Panc1 (cell line): ENCODE measurements around the gene RASGRP2. TPM values are rescaled to one million over a fixed set of nuclear protein-coding genes. Genes with fewer than 3 reads are reported as not detected.

Experiments used
- ATAC-seq: fragments of 200-7000 bp; cut with Tn5 transposase; 2 replicates; pipeline ENCODE4 v1.9.1; 2020; ENCODE audit warnings: mild to moderate bottlenecking, moderate library complexity
- BruUV-seq: library from RNA; stranded (reverse); fragments of 400-500 nt; replicated peaks from 2 replicates; lab custom pipeline; 2021; lab: Mats Ljungman, UMichigan
- CTCF ChIA-PET: fragments of 300-600 bp; sonication (Branson Sonifier 250); formaldehyde crosslinking; loops from one replicate; lab custom pipeline; 2022; ENCODE audit warnings: antibody characterized with exemption; lab: Charles Lee
- POLR2A ChIA-PET: fragments of 300-600 bp; sonication (Branson Sonifier 250); formaldehyde crosslinking; loops from one replicate; lab custom pipeline; 2022; ENCODE audit warnings: antibody characterized with exemption; lab: Charles Lee
- DNase-seq: peaks from one replicate; pipeline ENCODE4 v3.0.0-alpha.2; 2010; ENCODE audit warnings: low read depth, low spot score
- H3K27ac ChIP-seq: 2 replicates; pipeline ENCODE4 v1.5.1; 2011; ENCODE audit warnings: mild to moderate bottlenecking, low read length, inconsistent platforms
- H3K27me3 ChIP-seq: fragments of 200-500 bp; sonication (Bioruptor generic); 2 replicates; pipeline ENCODE4 v1.6.0; 2014; ENCODE audit warnings: low read length, inconsistent platforms; ENCODE audit not compliant: control insufficient read depth, insufficient read depth
- H3K36me3 ChIP-seq: fragments of 200-500 bp; sonication (Bioruptor generic); 2 replicates; pipeline ENCODE4 v1.5.1; 2014; ENCODE audit warnings: inconsistent platforms, mild to moderate bottlenecking, low read length, moderate library complexity; ENCODE audit not compliant: control insufficient read depth, insufficient read depth
- H3K4me1 ChIP-seq: 2 replicates; pipeline ENCODE4 v1.5.1; 2011; ENCODE audit warnings: inconsistent platforms, mild to moderate bottlenecking, low read length, moderate library complexity; ENCODE audit not compliant: control insufficient read depth, insufficient read depth
- H3K4me3 ChIP-seq, 2 experiments: 2 replicates each; pipeline ENCODE4 v1.5.1; 2011 to 2012; ENCODE audit warnings: low read depth in 2 of 2, low read length in 2 of 2, mild to moderate bottlenecking in 2 of 2, inconsistent platforms in 1 of 2, moderate library complexity in 1 of 2
- H3K9me3 ChIP-seq: fragments of 200-500 bp; sonication (Bioruptor generic); 2 replicates; pipeline ENCODE4 v1.5.1; 2014; ENCODE audit warnings: low read depth, mild to moderate bottlenecking, inconsistent platforms, low read length, moderate library complexity; ENCODE audit not compliant: control insufficient read depth, insufficient read depth
- CTCF ChIP-seq: fragments of 450-650 bp; IDR thresholded peaks from 2 replicates; pipeline ENCODE4 v1.5.1; 2017; ENCODE audit warnings: mild to moderate bottlenecking
- POLR2AphosphoS5 ChIP-seq: IDR thresholded peaks from 2 replicates; pipeline ENCODE4 v1.6.1; 2012; ENCODE audit warnings: mild to moderate bottlenecking, low read depth, low read length, moderate library complexity
- REST ChIP-seq, 2 experiments: IDR thresholded peaks; 2 replicates each; pipeline ENCODE4 v1.6.1; 2011 to 2012; ENCODE audit warnings: low read depth in 2 of 2, control low read depth in 1 of 2, low read length in 1 of 2, mild to moderate bottlenecking in 1 of 2, moderate library complexity in 1 of 2; ENCODE audit not compliant: insufficient read depth in 1 of 2
- SIN3A ChIP-seq: IDR thresholded peaks from 2 replicates; pipeline ENCODE4 v1.6.1; 2012; ENCODE audit warnings: low read depth, mild to moderate bottlenecking, low read length, moderate library complexity, borderline replicate concordance; ENCODE audit not compliant: insufficient read depth
- TCF7L2 ChIP-seq: IDR thresholded peaks from 2 replicates; pipeline ENCODE4 v1.6.1; 2011; ENCODE audit warnings: mild to moderate bottlenecking, low read depth, low read length, inconsistent platforms
- in situ Hi-C: cut with HindIII; loops from 2 replicates; pipeline ENCODE4 v1.10.0; 2016; ENCODE audit warnings: low sequenced_read_pairs, low pct_unique_long_range_greater_than_20kb
- intact Hi-C: fragments of 100-400 bp; cut with micrococcal nuclease; formaldehyde crosslinking; loops from one replicate; pipeline ENCODE4 v1.10.0; 2022; ENCODE audit not compliant: unreplicated experiment
- total RNA-seq: library from RNA; stranded (reverse); gene quantifications from one replicate; pipeline ENCODE4 v1.2.1, GENCODE V29; 2021; ENCODE audit not compliant: unreplicated experiment

Gene RASGRP2
- total RNA-seq, 1 experiment from 2014 or later, result 3.7 TPM

DNA sequence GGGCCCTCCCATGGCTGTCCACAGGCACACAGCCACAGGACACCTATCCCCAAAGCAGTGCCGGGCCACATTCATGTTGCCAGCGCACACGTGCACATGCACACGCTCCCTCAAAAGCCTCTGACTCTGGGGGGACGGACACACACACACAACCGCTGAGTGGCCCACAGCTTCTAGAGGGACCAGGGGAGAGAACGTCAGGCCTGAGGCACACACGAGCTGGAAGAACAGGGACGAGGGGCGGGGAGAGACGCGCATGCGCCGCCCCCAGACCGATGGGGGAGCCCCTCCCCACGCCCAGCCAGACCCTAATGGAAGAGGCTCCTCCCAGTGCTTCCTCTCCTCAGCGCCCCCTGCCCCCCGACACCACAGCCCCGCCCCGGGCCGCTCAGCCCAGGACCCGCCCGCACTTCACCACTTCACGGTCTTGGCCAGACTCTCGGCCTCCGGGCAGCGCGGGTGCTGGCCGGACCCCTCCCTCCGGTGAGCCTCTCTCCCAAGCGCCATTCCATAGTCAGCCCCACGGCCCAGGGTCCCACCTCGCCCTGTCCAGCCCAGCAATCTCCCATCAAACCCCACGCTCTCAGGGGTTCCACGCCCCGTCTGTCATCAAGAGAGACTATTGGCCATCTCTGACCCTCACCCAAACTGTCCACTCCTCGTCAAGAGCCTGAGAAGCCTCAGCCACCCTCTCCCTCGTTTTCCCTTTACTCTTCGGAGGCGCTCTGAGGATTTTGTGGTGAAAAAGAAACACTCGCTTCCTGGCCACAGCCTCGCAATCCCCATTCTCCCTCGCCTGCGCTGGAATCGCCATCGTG is 32.6 kb downstream of the RASGRP2 start:
- in situ Hi-C loops (no loop called here), intact Hi-C loops (no loop called here)
- DNase-seq (no peak), ATAC-seq (no peak)
- Histone ChIP-seq H3K27me3 (peaks cover 4% of the 10 kb centered on the region), H3K27ac (no peak overlapping the region), H3K4me1 (peaks cover 10% of the 10 kb centered on the region; the same call in 1 of the 2 replicates), H3K36me3 (no peaks in the 10 kb centered on the region), H3K4me3 (no peak overlapping the region), H3K9me3 (no peaks in the 10 kb centered on the region)
- CTCF ChIA-PET, result interaction anchor here (0.7 kb wide), 1 partner anchor 181 kb away, joined by 6 read pairs; no protein-coding TSS in a partner anchor
- POLR2A ChIA-PET, result no interaction called here
- TF ChIP-seq SIN3A, result no peak
- TF ChIP-seq TCF7L2, result no peak
- no peak for TF ChIP-seq POLR2AphosphoS5
- no peak for TF ChIP-seq CTCF
- no peak for TF ChIP-seq REST (IDR thresholded peaks at IDR 0.05; ENCODE audit: insufficient read depth in 1 of 2, low read depth in 2 of 2, low read length in 1 of 2)
- BruUV-seq, result no TSS peak

GRCh38 chr11:64710418-64711137 is 33.4 kb downstream of the RASGRP2 start:
- Histone ChIP-seq H3K9me3 (no peaks in the 10 kb centered on the region), H3K27me3 (peaks cover 4% of the 10 kb centered on the region), H3K27ac (no peak overlapping the region), H3K4me3 (no peak overlapping the region), H3K36me3 (no peaks in the 10 kb centered on the region), H3K4me1 (peaks cover 10% of the 10 kb centered on the region; the same call in 1 of the 2 replicates)
- BruUV-seq, result no TSS peak
- no peak for DNase-seq
- ATAC-seq, result peak; percentile 11; the same call in 1 of the 2 replicates
- POLR2A ChIA-PET, result no interaction called here
- CTCF ChIA-PET, result interaction anchor here (0.7 kb wide), 1 partner anchor 182 kb away, joined by 6 read pairs; no protein-coding TSS in a partner anchor
- in situ Hi-C loops (no loop called here), intact Hi-C loops (no loop called here)
- TF ChIP-seq REST (IDR thresholded peaks at IDR 0.05; ENCODE audit: insufficient read depth in 1 of 2, low read depth in 2 of 2, low read length in 1 of 2), result no peak
- no peak for TF ChIP-seq SIN3A
- no peak for TF ChIP-seq POLR2AphosphoS5
